ENCODE data around the gene ZNF773.
"Not testable (repeated sequence)": the region's sequence is repeated elsewhere in the genome, so short reads cannot be mapped to it uniquely, and the experiment has no call there.

DNA sequence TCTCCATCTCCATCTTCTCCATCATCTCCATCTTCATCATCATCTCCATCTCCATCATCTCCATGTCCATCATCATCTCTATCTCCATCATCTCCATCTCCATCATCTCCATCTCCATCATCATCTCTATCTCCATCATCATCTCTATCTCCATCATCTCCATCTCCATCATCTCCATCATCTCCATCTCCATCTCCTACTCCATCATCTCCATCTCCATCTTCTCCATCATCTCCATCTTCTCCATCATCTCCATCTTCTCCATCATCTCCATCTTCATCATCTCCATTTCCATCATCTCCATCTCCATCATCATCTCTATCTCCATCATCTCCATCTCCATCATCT lies 432 bp upstream of the ZNF773 start:
- TF ChIP-seq CTCF (IDR thresholded peaks at IDR 0.05); POLR2AphosphoS5 (IDR thresholded peaks at IDR 0.05; ENCODE audit: low read depth, low read length): not testable (repeated sequence)
- TF ChIP-seq, protein P1, sequence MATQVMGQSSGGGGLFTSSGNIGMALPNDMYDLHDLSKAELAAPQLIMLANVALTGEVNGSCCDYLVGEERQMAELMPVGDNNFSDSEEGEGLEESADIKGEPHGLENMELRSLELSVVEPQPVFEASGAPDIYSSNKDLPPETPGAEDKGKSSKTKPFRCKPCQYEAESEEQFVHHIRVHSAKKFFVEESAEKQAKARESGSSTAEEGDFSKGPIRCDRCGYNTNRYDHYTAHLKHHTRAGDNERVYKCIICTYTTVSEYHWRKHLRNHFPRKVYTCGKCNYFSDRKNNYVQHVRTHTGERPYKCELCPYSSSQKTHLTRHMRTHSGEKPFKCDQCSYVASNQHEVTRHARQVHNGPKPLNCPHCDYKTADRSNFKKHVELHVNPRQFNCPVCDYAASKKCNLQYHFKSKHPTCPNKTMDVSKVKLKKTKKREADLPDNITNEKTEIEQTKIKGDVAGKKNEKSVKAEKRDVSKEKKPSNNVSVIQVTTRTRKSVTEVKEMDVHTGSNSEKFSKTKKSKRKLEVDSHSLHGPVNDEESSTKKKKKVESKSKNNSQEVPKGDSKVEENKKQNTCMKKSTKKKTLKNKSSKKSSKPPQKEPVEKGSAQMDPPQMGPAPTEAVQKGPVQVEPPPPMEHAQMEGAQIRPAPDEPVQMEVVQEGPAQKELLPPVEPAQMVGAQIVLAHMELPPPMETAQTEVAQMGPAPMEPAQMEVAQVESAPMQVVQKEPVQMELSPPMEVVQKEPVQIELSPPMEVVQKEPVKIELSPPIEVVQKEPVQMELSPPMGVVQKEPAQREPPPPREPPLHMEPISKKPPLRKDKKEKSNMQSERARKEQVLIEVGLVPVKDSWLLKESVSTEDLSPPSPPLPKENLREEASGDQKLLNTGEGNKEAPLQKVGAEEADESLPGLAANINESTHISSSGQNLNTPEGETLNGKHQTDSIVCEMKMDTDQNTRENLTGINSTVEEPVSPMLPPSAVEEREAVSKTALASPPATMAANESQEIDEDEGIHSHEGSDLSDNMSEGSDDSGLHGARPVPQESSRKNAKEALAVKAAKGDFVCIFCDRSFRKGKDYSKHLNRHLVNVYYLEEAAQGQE (IDR thresholded peaks at IDR 0.05; ENCODE audit: insufficient read depth in 1 of 2, low read depth in 2 of 2, low read length in 1 of 2): not testable (repeated sequence)

Measured in Panc1 (cell line).